HG03457 (cell line): Measurements from ENCODE around the gene BCO2.
"Not testable (repeated sequence)": the region's sequence is repeated elsewhere in the genome, so short reads cannot be mapped to it uniquely, and the experiment has no call there.

Experiments
- ATAC-seq: cut with Tn5 transposase; IDR thresholded peaks from one replicate; pipeline ENCODE4 v1.9.1; 2021; ENCODE audit warnings: moderate number of reproducible peaks; ENCODE audit not compliant: unreplicated experiment

The BCO2 gene

DNA sequence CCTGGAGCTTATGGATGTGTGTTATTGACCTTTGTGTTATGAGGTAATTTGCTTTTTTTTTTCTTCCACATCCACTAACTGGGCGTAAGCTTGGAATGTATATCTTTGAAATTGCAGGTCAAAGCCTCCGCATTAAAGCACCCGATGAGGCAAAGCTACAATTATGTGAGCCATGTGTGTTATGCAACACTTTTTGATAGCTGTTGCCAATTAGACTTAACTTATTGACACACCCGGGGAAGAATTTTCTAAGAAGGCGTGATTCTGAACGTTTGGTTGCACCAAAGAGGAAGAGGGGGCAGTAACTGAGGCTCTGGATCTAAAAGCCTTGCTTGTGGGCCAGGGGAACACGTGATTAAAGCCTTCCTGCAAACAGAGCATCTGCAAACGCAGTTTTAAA, 8.8 kb upstream of the BCO2 start:
- ATAC-seq: no peak

GRCh38 chr11:112167145-112167544, 8.2 kb upstream of the BCO2 start, which contains the start of gene TEX12:
TEX12 (plus strand) TSS chr11:112167372; CDS start chr11:112169269, 1,897 bp downstream.
- ATAC-seq: no peak

- ATAC-seq: peak; percentile 70
Observed at GRCh38 chr11:112172362-112172994, 2.8 kb upstream of the BCO2 start.

DNA sequence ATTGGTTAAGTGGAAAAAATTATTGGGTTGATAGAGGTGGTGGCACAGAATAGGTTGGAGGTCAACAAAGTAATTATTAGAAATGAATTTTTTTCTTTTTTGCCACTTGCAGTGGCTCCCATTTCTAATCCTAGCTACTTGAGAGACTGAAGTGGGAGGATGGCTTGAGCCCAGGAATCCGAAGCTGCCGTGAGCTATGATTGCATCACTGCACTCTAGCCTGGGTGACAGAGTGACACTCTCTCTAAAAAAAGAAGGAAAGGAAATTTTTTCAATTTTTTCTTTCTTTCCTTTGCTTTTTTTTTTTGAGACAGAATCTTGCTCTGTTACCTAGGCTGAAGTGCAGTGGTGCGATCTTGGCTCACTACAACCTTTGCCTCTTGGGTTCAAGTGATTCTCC, 2.2 kb upstream of the BCO2 start:
- ATAC-seq: no peak

- no peak for ATAC-seq
Observed at GRCh38 chr11:112175599-112175952, 264 bp downstream of the BCO2 start.

GRCh38 chr11:112176077-112176476, 765 bp downstream of the BCO2 start:
- ATAC-seq: no peak

GRCh38 chr11:112177589-112177988, 2.3 kb downstream of the BCO2 start:
- ATAC-seq: no peak

- no peak for ATAC-seq
Observed at GRCh38 chr11:112178428-112178827, 3.1 kb downstream of the BCO2 start.

DNA sequence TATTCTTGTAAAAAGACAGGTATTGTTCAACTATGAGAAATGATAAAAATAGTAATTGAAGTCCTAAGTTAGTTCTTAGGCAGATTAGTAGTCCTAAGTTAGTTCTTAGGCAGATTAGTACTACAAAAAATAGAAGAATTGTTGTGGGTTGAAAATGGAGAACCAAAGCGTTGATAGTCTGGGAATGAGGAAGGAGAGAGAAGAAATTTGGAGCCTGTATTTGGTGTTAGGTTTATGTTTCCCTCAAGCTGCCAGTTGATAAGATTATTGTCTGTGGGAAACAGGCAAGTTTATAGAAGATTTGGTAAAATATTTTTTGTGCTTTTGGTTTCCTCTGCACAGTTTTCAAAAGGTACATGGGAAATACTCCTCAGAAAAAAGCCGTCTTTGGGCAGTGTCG, 3.6 kb downstream of the BCO2 start:
- ATAC-seq: no peak

- peak; percentile 65 for ATAC-seq
Observed at GRCh38 chr11:112179601-112180000, 4.3 kb downstream of the BCO2 start.

DNA sequence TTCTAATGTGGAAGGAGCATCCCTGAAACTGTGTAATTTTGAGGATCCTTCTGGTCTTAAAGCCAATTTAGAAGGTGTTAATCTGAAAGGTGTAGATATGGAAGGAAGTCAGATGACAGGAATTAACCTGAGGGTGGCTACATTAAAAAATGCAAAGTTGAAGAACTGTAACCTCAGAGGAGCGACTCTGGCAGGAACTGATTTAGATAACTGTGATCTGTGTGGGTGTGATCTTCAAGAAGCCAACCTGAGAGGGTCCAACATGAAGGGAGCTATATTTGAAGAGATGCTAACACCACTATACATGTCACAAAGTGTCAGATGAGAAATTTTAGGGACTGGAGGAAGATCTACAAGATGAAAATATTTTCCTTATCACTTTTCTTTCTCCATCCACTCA, 7.6 kb downstream of the BCO2 start:
- ATAC-seq: no peak

DNA sequence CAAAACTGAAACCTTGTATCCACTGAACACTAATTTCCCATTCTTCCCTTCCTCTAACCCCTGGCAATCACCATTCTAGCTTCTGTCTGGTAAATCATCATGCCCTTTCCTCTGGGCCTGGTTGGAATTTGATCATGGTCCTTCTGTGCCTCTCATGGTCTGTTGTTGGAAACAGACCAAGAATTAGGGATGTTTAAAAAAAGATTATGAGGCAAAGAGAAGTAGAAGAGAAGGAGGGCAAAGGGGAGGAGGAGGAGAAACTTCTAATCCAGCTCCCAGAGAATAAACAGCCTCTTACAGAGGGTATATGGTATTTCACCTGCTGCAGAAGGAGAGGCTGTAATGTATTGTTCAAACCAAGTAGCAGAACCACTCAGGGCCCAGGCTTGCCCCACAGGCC, 10.6 kb downstream of the BCO2 start:
- ATAC-seq: no peak

DNA sequence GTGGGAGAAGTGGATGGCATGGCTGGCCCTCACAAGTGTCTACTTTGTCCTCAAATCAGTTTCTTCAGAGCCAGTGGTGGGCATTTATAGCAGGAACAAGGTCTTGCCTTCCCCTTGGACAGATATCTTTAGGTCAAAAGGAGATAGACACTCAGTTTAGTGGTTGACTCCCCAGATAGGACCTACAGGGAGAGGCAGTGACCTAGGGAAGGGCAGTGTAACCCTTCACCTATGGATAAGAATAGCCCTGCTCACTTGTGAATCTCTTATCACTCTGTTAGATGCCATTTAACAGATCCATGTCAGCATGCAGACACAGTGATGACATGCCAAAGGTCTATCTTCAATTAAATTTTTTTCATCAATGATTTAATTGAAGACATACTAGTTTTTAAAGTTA, 11.0 kb downstream of the BCO2 start:
- no peak for ATAC-seq

DNA sequence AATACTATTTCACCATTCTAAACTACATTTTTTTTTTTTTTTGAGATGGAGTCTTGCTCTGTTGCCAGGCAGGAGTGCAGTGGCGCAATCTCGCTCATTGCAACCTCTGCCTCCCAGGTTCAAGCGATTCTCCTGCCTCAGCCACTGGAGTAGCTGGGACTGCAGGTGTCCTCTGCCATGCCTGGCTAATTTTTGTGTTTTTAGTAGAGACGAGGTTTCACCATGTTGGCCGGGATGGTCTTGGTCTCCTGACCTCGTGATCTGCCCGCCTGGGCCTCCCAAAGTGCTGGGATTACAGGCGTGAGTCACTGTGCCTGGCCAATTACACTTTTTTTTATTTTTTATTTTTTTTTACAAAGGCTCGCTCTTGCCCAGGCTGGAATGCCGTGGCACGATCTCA, 19.8 kb downstream of the BCO2 start:
- ATAC-seq: not testable (repeated sequence)

GRCh38 chr11:112195951-112196351, 20.6 kb downstream of the BCO2 start:
- no peak for ATAC-seq

DNA sequence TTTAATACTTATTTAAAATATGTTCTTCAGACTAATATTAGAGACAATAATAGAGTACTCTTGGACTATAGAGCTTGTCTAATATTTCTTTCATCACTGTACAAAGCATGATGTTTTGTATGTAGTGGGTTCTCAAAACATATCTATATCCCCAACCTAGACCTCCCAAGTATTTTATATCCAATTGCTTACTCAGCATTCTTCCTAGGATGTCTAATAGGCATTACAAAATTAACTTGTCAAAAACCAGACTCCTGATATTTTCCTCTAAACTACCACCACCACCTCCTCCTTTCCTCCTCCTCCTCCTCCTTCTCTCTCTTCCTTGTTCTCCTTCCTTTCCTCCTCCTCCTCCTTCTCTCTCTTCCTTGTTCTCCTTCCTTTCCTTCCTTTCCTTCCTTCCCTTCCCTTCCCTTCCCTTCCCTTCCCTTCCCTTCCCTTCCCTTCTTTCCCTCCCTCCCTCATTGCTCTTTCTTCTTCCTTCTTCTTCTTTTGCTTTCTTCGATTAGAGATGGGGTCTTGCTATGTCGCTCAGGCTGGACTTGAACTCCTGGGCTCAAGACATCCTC, 21.3 kb downstream of the BCO2 start:
- ATAC-seq: no peak

- not testable (repeated sequence) for ATAC-seq
Observed at GRCh38 chr11:112199101-112199500, 23.8 kb downstream of the BCO2 start.

DNA sequence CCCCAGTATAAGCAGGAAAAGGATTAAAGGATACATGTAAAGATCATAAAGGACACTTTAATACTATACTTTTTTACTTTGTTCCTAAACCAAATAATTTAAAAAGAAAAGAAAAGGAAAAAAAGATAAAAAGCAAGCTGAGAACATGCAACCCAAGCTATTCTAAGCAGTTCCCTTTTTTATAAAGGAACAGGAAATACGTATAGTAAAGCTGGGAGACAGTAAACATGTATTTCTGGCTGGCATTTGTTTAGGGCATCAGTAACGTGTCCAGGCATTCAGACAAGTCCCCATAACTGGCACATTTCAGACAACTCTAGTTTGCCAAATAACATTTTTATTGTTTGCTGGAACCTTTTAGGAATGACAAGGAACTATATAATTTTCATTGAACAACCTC, 24.9 kb downstream of the BCO2 start:
- ATAC-seq: no peak

DNA sequence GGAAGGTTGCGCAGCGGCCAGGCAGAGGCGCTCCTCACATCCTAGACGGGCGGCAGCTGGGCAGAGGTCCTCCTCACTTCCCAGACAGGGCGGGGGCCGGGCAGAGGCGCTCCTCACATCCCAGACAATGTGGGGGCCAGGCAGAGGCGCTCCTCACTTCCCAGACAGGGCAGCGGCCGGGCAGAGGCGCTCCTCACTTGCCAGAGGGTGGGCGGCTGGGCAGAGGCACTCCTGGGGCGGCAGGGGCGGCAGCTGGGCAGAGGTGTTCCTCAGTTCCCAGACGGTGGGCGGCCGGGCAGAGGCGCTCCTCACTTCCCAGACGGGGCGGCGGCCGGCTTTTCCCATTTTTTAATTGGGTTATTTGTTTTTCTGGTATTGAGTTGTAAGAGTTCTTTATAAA, 30.8 kb downstream of the BCO2 start:
- ATAC-seq: no peak

- no peak for ATAC-seq
Observed at GRCh38 chr11:112210890-112211289, 35.6 kb downstream of the BCO2 start.

GRCh38 chr11:112211536-112211935, 36.2 kb downstream of the BCO2 start:
- no peak for ATAC-seq

DNA sequence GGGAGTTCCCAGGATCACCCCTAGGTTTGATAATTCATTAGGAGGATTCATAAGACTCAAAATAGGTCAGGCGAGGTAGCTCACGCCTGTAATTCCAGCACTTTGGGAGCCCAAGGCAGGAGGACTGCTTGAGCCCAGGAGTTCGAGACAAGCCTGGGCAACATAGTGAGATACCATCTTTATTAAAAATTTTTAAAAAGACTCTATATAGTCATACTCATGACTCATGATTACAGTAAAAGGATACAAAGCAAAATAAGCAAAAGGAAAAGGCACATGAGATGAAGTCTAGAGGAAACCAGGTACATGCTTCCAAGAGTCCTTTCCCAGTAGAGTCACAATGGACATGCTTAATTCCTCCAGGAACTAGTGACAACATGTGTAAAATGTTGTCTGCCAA, 37.0 kb downstream of the BCO2 start:
- no peak for ATAC-seq

DNA sequence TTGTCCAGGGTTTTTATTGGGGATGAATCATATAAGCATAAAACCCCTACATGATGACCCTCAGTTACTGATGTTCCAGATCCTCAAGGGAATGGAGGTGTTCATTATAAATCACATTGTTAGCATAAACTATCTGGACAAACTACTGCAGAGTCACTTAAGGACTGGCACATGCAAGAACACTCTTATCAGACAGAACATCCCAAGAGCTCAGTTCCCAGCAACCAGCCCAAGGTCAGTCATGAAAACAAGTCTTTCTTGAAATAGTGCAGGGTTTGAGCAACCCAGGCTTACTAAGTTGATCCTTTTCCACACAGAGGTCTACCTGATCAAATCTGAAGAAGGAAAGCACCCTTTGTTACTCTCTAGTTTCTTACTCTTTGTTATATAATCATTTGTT, 37.4 kb downstream of the BCO2 start:
- ATAC-seq: no peak
